Superior temporal gyrus (tissue), 1 donor: Measurements from ENCODE around the gene EPM2A.

Experiments used
- DNase-seq: peaks from one replicate; pipeline ENCODE4 v3.0.0-alpha.2; 2016; ENCODE audit errors: extremely low spot score

EPM2A gene

GRCh38 chr6:145603424-145603833 lies 131.9 kb downstream of the EPM2A start:
- no peak for DNase-seq

- DNase-seq, result no peak
These were observed 132.5 kb downstream of the EPM2A start for GRCh38 chr6:145602726-145603326.

GRCh38 chr6:145601397-145601796 lies 133.9 kb downstream of the EPM2A start:
- DNase-seq, result no peak

GRCh38 chr6:145600299-145600698 lies 135.0 kb downstream of the EPM2A start:
- no peak for DNase-seq

GRCh38 chr6:145588981-145589380 lies 146.3 kb downstream of the EPM2A start:
- no peak for DNase-seq

- DNase-seq, result no peak
These were observed 148.0 kb downstream of the EPM2A start for GRCh38 chr6:145587334-145587733.

- DNase-seq, result no peak
These were observed 151.6 kb downstream of the EPM2A start for GRCh38 chr6:145583753-145584152.
